Fibroblast of villous mesenchyme (primary cell): ENCODE measurements around the gene TUFT1. TPM values are rescaled to one million over a fixed set of nuclear protein-coding genes. Genes with fewer than 3 reads are reported as not detected.

Experiments
- DNase-seq: peaks from one replicate; pipeline ENCODE4 v3.0.0-alpha.2; 2010; ENCODE audit warnings: low read depth
- H3K4me3 ChIP-seq: 2 replicates; pipeline ENCODE4 v1.5.1; 2011; ENCODE audit warnings: low read depth, mild to moderate bottlenecking, low read length
- CTCF ChIP-seq: IDR thresholded peaks from 2 replicates; pipeline ENCODE4 v1.5.1; 2012; ENCODE audit warnings: low read depth, mild to moderate bottlenecking, low read length; ENCODE audit not compliant: insufficient read depth
- total RNA-seq: library from RNA; depleted of rRNA; stranded (reverse); fragments of >200 nt; gene quantifications from 2 replicates; pipeline ENCODE4 v1.2.3, GENCODE V29; 2012

The TUFT1 gene
- total RNA-seq, 1 donor, result 32.8 TPM

- H3K4me3 ChIP-seq, result peak overlapping the region; percentile 89
- TF ChIP-seq CTCF, result no peak
Measured at GRCh38 chr1:151611288-151611790, 71.2 kb downstream of the TUFT1 start.

GRCh38 chr1:151611832-151612500 lies 71.9 kb downstream of the TUFT1 start, which contains the start of gene SNX27:
SNX27 (plus strand) TSS chr1:151612050; CDS start chr1:151612202, 152 bp downstream.
- H3K4me3 ChIP-seq, result peak within 1 kb of the TSS; percentile 89
- no peak for TF ChIP-seq CTCF
- peak; percentile 93 for DNase-seq

More at GRCh38 chr1:151611288-151611790, 71.2 kb downstream of the TUFT1 start:
- DNase-seq, result peak; percentile 91

GRCh38 chr1:151612501-151613281 lies 72.6 kb downstream of the TUFT1 start:
- H3K4me3 ChIP-seq, result peak overlapping the region; percentile 89
- TF ChIP-seq CTCF, result no peak
- DNase-seq, result peak; percentile 41

GRCh38 chr1:151613282-151613780 lies 73.2 kb downstream of the TUFT1 start:
- H3K4me3 ChIP-seq, result peak overlapping the region; percentile 89
- no peak for TF ChIP-seq CTCF
- DNase-seq, result no peak

- no peak overlapping the region for H3K4me3 ChIP-seq
- TF ChIP-seq CTCF, result no peak
- no peak for DNase-seq
Measured at GRCh38 chr1:151615711-151616504, 75.8 kb downstream of the TUFT1 start.

- no peak for TF ChIP-seq CTCF
- peak; percentile 39 for DNase-seq
- no peak overlapping the region for H3K4me3 ChIP-seq
Measured at GRCh38 chr1:151616505-151616849, 76.4 kb downstream of the TUFT1 start.
